Common myeloid progenitor, CD34-positive (primary cell): ENCODE data around the gene ANKRD44.

Experiments
- CTCF ChIA-PET: fragments of 350-600 bp; sonication (Branson Sonifier 250); formaldehyde crosslinking; loops from one replicate; lab custom pipeline; 2021; ENCODE audit warnings: antibody characterized with exemption; lab: Charles Lee
- POLR2A ChIA-PET: fragments of 350-600 bp; sonication (Branson Sonifier 250); formaldehyde crosslinking; loops from one replicate; lab custom pipeline; 2021; ENCODE audit warnings: antibody characterized with exemption; lab: Charles Lee
- DNase-seq, 3 donors: peaks; one replicate each; pipeline versions ENCODE4 v3.0.0 to v3.0.0-alpha.2; 2013
- H3K27ac ChIP-seq, 2 experiments: 1 replicate in 1 of 2; 2 replicates in 1 of 2; pipeline ENCODE4 v1.7.0; 2013; ENCODE audit warnings: inconsistent platforms in 2 of 2, low read length in 2 of 2, mild to moderate bottlenecking in 2 of 2, low read depth in 1 of 2, moderate library complexity in 1 of 2; ENCODE audit not compliant: severe bottlenecking in 2 of 2, insufficient read depth in 1 of 2, poor library complexity in 1 of 2
- H3K27me3 ChIP-seq, 5 experiments: replicated peaks in 2 of 5; 1 replicate in 3 of 5; 2 replicates in 2 of 5; pipeline versions ENCODE4 v1.6.1 to v1.7.0; 2013; ENCODE audit warnings: low read length in 4 of 5, mild to moderate bottlenecking in 2 of 5, moderate library complexity in 2 of 5, inconsistent platforms in 1 of 5; ENCODE audit not compliant: insufficient read depth in 5 of 5, control insufficient read depth in 4 of 5
- H3K36me3 ChIP-seq, 4 experiments: 1 replicate in 2 of 4; 2 replicates in 2 of 4; pipeline versions ENCODE4 v1.6.1 to v1.7.0; 2013; ENCODE audit warnings: low read length in 3 of 4, control low read depth in 1 of 4, mild to moderate bottlenecking in 1 of 4; ENCODE audit not compliant: control insufficient read depth in 4 of 4, insufficient read depth in 4 of 4
- H3K4me1 ChIP-seq, 4 experiments: 1 replicate in 3 of 4; 2 replicates in 1 of 4; pipeline versions ENCODE4 v1.6.1 to v1.7.1; 2013; ENCODE audit warnings: low read length in 3 of 4, mild to moderate bottlenecking in 3 of 4, control low read depth in 1 of 4, inconsistent platforms in 1 of 4, moderate library complexity in 1 of 4; ENCODE audit not compliant: control insufficient read depth in 4 of 4, insufficient read depth in 4 of 4; ENCODE audit errors: control extremely low read depth in 1 of 4
- H3K4me3 ChIP-seq, 7 experiments: 1 replicate in 4 of 7; 2 replicates in 3 of 7; pipeline versions ENCODE4 v1.5.1 to v1.7.0; 2013; ENCODE audit warnings: mild to moderate bottlenecking in 7 of 7, low read length in 6 of 7, moderate library complexity in 6 of 7, inconsistent platforms in 2 of 7, low read depth in 2 of 7, control low read depth in 1 of 7; ENCODE audit not compliant: insufficient read depth in 4 of 7, control insufficient read depth in 1 of 7; ENCODE audit errors: extremely low read depth in 1 of 7
- H3K9me3 ChIP-seq, 5 experiments: 1 replicate in 4 of 5; 2 replicates in 1 of 5; pipeline versions ENCODE4 v1.6.1 to v1.7.1; 2013; ENCODE audit warnings: low read length in 4 of 5, mild to moderate bottlenecking in 2 of 5, inconsistent platforms in 1 of 5, low read depth in 1 of 5, moderate library complexity in 1 of 5; ENCODE audit not compliant: control insufficient read depth in 4 of 5, insufficient read depth in 2 of 5; ENCODE audit errors: control extremely low read depth in 1 of 5
- WGBS: methylation state at CpG from one replicate; pipeline ENCODE4 v1.1.5; 2013; ENCODE audit not compliant: insufficient coverage; 5-methylcytosine and 5-hydroxymethylcytosine counted together

Gene ANKRD44

DNA sequence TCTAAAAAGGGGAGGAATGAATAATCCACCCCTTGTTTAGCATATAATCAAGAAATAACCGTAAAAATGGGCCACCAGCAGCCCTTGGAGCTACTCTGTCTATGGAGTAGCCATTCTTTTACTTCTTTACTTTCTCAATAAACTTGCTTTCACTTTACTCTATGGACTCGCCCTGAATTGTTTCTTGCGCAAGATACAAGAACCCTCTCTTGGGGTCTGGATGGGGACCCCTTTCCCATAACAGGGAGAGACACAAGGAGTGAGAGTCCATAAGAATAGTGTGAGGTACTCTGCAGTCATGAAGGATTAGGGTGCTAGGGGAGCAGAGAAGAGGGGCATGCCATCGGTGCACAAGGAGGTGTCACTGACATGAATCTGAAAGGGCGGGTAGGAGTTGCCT, 224.9 kb downstream of the ANKRD44 start:
- Histone ChIP-seq H3K4me3 (no peak overlapping the region), H3K4me1 (peaks cover 0 to 14% (median 8%) of the 10 kb centered on the region in 4 experiments), H3K36me3 (peaks cover 5 to 23% (median 19%) of the 10 kb centered on the region in 4 experiments), H3K27ac (no peak overlapping the region), H3K9me3 (no peaks in the 10 kb centered on the region), H3K27me3 (no peaks in the 10 kb centered on the region)
- WGBS: 89% methylated on average over 1 of the region's 5 CpGs
- DNase-seq: no peak
- POLR2A ChIA-PET: no interaction called here
- CTCF ChIA-PET: interaction anchor here (1.1 kb wide), 1 partner anchor 83 kb away, joined by 3 read pairs; no protein-coding TSS in a partner anchor

DNA sequence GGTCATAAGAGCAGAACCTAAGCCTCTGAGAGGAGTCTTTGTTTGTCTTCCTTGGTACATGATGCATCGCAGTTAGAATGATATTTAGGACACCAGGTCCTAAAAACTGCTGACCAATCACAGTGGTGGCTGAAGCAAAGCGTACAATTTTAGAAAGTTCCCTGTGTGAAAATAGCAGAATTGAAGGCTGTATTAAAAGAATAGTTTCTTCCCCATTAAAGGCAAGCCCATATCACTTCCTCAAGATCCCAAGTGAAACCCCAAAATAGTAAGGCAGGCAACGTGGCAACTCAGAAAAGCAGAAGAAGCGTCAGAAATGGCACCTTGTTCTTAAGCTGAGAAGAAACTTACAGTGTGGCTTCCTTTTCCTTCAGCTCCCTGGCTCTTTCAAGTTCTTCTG, 229.3 kb downstream of the ANKRD44 start:
- Histone ChIP-seq H3K27ac (no peak overlapping the region), H3K4me3 (no peak overlapping the region), H3K9me3 (no peaks in the 10 kb centered on the region), H3K27me3 (no peaks in the 10 kb centered on the region), H3K4me1 (peaks cover 0 to 18% (median 6%) of the 10 kb centered on the region in 4 experiments), H3K36me3 (peaks cover 20 to 45% (median 34%) of the 10 kb centered on the region in 4 experiments)
- ChIA-PET POLR2A (no interaction called here), CTCF (interaction anchor here (0.6 to 1.2 kb wide), 4 partner anchors 30 to 229 kb away, joined by 3 to 5 read pairs (median 3); partner anchors contain the start of gene ANKRD44)
- 41% methylated on average over 3 of the region's 4 CpGs for WGBS
- DNase-seq: peak in 2 of 3 donors; percentile 48 to 62

DNA sequence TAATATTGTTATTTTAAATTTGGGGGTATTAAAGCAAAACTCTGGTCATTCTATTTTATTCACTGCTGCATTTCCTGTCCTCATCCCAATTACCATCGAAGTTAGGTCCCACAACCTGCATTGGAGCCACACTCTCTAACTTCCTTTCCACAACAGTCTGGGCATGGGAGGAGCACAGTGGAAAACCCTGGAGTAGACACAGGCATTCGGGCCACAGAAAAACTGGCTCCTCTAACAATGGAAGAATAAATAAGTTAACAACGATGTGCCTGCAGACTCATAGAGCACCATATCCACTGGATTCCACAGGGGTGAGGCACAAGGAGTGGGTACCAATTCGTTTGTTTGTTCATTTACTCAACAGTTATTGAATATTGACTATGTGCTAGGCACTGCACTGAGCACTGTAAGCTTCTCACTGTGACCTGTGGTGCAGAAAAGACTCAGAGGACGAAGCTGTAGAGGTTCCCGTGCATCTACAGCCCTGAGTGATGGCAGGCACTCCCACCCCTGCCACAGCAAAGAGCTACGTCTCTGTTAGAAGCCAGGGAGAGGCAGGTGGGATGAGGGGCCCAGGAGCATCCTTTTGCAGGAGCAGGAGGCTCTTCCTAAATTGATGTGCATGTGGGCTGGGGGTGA, 229.9 kb downstream of the ANKRD44 start:
- CTCF ChIA-PET: interaction anchor here (1.0 kb wide), 1 partner anchor 230 kb away, joined by 3 read pairs; the partner anchor contains the start of gene ANKRD44
- no peak overlapping the region for H3K4me3 ChIP-seq
- no peak for DNase-seq
- 100% methylated on average over 5 of the region's 7 CpGs for WGBS
- POLR2A ChIA-PET: no interaction called here
- H3K36me3 ChIP-seq: peaks cover 20 to 49% (median 38%) of the 10 kb centered on the region in 4 experiments
- H3K27me3 ChIP-seq: no peaks in the 10 kb centered on the region
- no peak overlapping the region for H3K27ac ChIP-seq
- peaks cover 0 to 18% (median 6%) of the 10 kb centered on the region in 4 experiments for H3K4me1 ChIP-seq
- H3K9me3 ChIP-seq: no peaks in the 10 kb centered on the region

DNA sequence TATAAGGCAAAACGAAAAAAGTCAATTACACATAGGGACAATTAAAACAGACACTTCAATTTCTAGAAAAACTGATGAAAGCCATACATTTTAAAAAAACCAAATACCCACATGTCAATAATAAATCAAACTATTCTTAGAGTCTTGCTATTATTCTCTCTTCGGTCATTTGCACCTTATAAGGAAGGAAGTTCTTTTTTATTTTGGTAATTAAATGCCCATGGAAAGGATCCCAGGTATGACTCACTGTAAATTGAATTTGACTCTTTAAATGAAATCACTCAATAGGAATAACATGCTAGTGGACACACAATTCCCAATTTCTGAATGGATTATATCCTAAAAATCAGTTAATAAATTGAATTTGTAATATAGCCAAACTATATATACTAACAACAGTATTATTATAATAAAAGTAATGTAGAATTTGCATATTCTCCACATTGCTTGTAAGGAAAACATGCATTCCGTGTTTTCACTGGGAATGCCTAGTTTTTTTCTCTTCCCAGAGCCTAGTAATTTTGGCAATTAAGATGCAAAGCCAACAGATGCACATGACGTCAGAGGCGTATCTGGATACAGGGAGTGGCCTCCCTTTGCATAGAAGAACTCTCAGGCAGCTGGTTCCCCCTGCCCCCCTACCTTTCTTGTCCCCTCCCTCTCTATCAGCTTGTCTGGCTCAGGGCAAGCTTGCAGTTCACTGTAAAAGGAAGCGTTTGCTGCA, 230.6 kb downstream of the ANKRD44 start:
- CTCF ChIA-PET: no interaction called here

DNA sequence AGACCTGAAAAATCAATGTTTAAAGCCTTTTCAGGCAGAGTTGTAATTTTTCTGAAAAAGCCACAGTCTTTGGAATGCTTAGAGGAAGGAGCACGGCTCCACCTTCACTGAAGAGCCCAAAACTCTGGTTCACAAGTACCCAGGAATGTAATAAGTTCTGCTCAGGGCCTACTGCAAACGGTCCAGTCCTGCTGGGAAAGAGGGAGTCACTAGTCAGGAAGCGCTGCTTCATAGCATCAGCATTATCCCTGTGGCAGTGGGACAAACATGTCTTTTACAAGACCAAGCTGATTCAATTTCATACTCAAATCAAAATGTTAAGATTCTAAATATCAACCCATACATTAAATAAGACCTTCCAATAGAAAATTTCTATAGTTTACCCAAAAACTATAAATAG, 231.2 kb downstream of the ANKRD44 start:
- Histone ChIP-seq H3K27ac (no peak overlapping the region), H3K27me3 (no peaks in the 10 kb centered on the region), H3K36me3 (peaks cover 20 to 51% (median 41%) of the 10 kb centered on the region in 4 experiments), H3K4me3 (no peak overlapping the region), H3K9me3 (no peaks in the 10 kb centered on the region), H3K4me1 (peaks cover 0 to 18% (median 6%) of the 10 kb centered on the region in 4 experiments)
- ChIA-PET CTCF (no interaction called here), POLR2A (no interaction called here)
- WGBS: 88% methylated on average over 3 of the region's 3 CpGs
- no peak for DNase-seq

More for the DNA sequence above, 230.6 kb downstream of the ANKRD44 start:
- no peaks in the 10 kb centered on the region for H3K27me3 ChIP-seq
- peaks cover 20 to 49% (median 39%) of the 10 kb centered on the region in 4 experiments for H3K36me3 ChIP-seq
- no peak overlapping the region for H3K4me3 ChIP-seq
- H3K9me3 ChIP-seq: no peaks in the 10 kb centered on the region
- DNase-seq: no peak
- WGBS: 100% methylated on average over 3 of the region's 6 CpGs
- H3K27ac ChIP-seq: no peak overlapping the region
- H3K4me1 ChIP-seq: peaks cover 0 to 18% (median 6%) of the 10 kb centered on the region in 4 experiments
- POLR2A ChIA-PET: no interaction called here

DNA sequence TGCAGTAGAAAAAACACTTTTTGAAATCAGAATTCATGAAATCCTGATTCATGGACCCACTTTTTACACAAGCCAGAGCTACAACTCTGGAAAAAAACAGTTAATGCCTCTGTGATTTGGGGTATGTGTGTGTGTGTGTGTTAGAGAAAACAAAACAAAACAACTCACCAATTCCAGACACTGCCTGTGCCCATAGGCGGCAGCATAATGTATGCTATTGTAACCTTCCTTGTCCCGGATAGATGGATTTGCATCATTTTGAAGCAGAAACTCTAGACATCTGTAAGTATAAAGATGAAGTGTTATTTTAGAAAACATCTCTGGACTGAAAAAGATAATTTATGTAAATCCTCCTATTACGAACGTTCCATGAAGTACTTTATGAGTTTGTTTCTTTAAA, 232.0 kb downstream of the ANKRD44 start:
- peaks cover 22 to 48% (median 38%) of the 10 kb centered on the region in 4 experiments for H3K36me3 ChIP-seq
- no peaks in the 10 kb centered on the region for H3K9me3 ChIP-seq
- no peak for DNase-seq
- H3K4me3 ChIP-seq: no peak overlapping the region
- H3K4me1 ChIP-seq: peaks cover 0 to 18% (median 6%) of the 10 kb centered on the region in 4 experiments
- no peaks in the 10 kb centered on the region for H3K27me3 ChIP-seq
- WGBS: 100% methylated on average over 2 of the region's 4 CpGs
- no peak overlapping the region for H3K27ac ChIP-seq
- CTCF ChIA-PET: no interaction called here
- POLR2A ChIA-PET: no interaction called here

DNA sequence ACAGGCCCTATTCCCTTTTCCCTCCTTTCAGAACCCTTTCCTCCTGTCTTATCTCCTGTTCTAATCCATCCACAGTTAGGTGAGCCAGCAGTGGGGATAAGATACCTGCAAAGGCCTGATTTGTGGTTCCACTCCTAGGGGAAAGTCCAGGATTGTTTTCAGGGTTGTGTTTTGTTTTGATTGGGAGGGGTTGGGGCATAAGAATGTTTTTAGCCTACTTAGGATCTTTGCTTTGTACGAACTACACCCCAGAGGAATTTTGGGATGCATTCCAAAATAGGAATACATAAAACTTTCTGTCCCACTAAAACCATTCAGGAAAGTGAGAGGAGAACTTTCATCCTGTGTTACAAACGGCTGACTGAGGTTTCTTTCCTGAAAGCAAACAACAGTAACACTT, 233.2 kb downstream of the ANKRD44 start:
- no peaks in the 10 kb centered on the region for H3K27me3 ChIP-seq
- no peak overlapping the region for H3K4me3 ChIP-seq
- CTCF ChIA-PET: no interaction called here
- no peak overlapping the region for H3K27ac ChIP-seq
- 91% methylated on average over 1 of the region's 2 CpGs for WGBS
- POLR2A ChIA-PET: interaction anchor here (0.6 kb wide), 1 partner anchor 213 kb away, joined by 3 read pairs; no protein-coding TSS in a partner anchor
- H3K9me3 ChIP-seq: no peaks in the 10 kb centered on the region
- peaks cover 20 to 38% (median 30%) of the 10 kb centered on the region in 4 experiments for H3K36me3 ChIP-seq
- no peak for DNase-seq
- peaks cover 0 to 18% (median 6%) of the 10 kb centered on the region in 4 experiments for H3K4me1 ChIP-seq
